ENCODE data around the gene FBXW10B.

The FBXW10B gene

GRCh38 chr17:15649861-15650421, 30.4 kb upstream of the FBXW10B start:
- TF ChIP-seq EP300 (IDR thresholded peaks at IDR 0.05; ENCODE audit: borderline replicate concordance) (peak; percentile 74), TCF12 (IDR thresholded peaks at IDR 0.05; ENCODE audit: low read depth) (peak; percentile 79), NFIC (IDR thresholded peaks at IDR 0.05) (peak; percentile 79), MAX (IDR thresholded peaks at IDR 0.05) (peak; percentile 72; the same call in 1 of the 2 replicates), FOXM1 (IDR thresholded peaks at IDR 0.05; ENCODE audit: borderline replicate concordance, low read depth) (peak; percentile 68; the same call in 1 of the 2 replicates), CEBPB (IDR thresholded peaks at IDR 0.05) (0 out of 2 replicates have a peak, but pooled peaks have one; percentile 28), CREB1 (IDR thresholded peaks at IDR 0.05; ENCODE audit: low read depth) (no peak), YY1 (IDR thresholded peaks at IDR 0.05; ENCODE audit: low read depth) (no peak), ZBTB7A (IDR thresholded peaks at IDR 0.05; ENCODE audit: low read depth) (peak; percentile 70; the same call in 1 of the 2 replicates), TEAD4 (IDR thresholded peaks at IDR 0.05) (0 out of 2 replicates have a peak, but pooled peaks have one; percentile 44), RAD21 (IDR thresholded peaks at IDR 0.05; ENCODE audit: low read depth) (no peak), EGR1 (IDR thresholded peaks at IDR 0.05) (no peak), TAF1 (IDR thresholded peaks at IDR 0.05; ENCODE audit: low read depth) (no peak)
- TF ChIP-seq, protein P1, sequence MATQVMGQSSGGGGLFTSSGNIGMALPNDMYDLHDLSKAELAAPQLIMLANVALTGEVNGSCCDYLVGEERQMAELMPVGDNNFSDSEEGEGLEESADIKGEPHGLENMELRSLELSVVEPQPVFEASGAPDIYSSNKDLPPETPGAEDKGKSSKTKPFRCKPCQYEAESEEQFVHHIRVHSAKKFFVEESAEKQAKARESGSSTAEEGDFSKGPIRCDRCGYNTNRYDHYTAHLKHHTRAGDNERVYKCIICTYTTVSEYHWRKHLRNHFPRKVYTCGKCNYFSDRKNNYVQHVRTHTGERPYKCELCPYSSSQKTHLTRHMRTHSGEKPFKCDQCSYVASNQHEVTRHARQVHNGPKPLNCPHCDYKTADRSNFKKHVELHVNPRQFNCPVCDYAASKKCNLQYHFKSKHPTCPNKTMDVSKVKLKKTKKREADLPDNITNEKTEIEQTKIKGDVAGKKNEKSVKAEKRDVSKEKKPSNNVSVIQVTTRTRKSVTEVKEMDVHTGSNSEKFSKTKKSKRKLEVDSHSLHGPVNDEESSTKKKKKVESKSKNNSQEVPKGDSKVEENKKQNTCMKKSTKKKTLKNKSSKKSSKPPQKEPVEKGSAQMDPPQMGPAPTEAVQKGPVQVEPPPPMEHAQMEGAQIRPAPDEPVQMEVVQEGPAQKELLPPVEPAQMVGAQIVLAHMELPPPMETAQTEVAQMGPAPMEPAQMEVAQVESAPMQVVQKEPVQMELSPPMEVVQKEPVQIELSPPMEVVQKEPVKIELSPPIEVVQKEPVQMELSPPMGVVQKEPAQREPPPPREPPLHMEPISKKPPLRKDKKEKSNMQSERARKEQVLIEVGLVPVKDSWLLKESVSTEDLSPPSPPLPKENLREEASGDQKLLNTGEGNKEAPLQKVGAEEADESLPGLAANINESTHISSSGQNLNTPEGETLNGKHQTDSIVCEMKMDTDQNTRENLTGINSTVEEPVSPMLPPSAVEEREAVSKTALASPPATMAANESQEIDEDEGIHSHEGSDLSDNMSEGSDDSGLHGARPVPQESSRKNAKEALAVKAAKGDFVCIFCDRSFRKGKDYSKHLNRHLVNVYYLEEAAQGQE (IDR thresholded peaks at IDR 0.05; ENCODE audit: low read depth): no peak
- TF ChIP-seq, protein P2, sequence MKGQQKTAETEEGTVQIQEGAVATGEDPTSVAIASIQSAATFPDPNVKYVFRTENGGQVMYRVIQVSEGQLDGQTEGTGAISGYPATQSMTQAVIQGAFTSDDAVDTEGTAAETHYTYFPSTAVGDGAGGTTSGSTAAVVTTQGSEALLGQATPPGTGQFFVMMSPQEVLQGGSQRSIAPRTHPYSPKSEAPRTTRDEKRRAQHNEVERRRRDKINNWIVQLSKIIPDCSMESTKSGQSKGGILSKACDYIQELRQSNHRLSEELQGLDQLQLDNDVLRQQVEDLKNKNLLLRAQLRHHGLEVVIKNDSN (IDR thresholded peaks at IDR 0.05): no peak

- TF ChIP-seq TAF1 (IDR thresholded peaks at IDR 0.05; ENCODE audit: low read depth) (no peak), ZBTB7A (IDR thresholded peaks at IDR 0.05; ENCODE audit: low read depth) (no peak), EGR1 (IDR thresholded peaks at IDR 0.05) (no peak), EP300 (IDR thresholded peaks at IDR 0.05; ENCODE audit: borderline replicate concordance) (no peak), YY1 (IDR thresholded peaks at IDR 0.05; ENCODE audit: low read depth) (no peak), NFIC (IDR thresholded peaks at IDR 0.05) (no peak), TCF12 (IDR thresholded peaks at IDR 0.05; ENCODE audit: low read depth) (no peak), RAD21 (IDR thresholded peaks at IDR 0.05; ENCODE audit: low read depth) (no peak), MAX (IDR thresholded peaks at IDR 0.05) (no peak), TEAD4 (IDR thresholded peaks at IDR 0.05) (no peak), FOXM1 (IDR thresholded peaks at IDR 0.05; ENCODE audit: borderline replicate concordance, low read depth) (no peak), CREB1 (IDR thresholded peaks at IDR 0.05; ENCODE audit: low read depth) (no peak), CEBPB (IDR thresholded peaks at IDR 0.05) (no peak)
- TF ChIP-seq, protein P1 (IDR thresholded peaks at IDR 0.05; ENCODE audit: low read depth): no peak
- TF ChIP-seq, protein P2 (IDR thresholded peaks at IDR 0.05): no peak
These were observed 28.9 kb upstream of the FBXW10B start for GRCh38 chr17:15648386-15648785.

DNA sequence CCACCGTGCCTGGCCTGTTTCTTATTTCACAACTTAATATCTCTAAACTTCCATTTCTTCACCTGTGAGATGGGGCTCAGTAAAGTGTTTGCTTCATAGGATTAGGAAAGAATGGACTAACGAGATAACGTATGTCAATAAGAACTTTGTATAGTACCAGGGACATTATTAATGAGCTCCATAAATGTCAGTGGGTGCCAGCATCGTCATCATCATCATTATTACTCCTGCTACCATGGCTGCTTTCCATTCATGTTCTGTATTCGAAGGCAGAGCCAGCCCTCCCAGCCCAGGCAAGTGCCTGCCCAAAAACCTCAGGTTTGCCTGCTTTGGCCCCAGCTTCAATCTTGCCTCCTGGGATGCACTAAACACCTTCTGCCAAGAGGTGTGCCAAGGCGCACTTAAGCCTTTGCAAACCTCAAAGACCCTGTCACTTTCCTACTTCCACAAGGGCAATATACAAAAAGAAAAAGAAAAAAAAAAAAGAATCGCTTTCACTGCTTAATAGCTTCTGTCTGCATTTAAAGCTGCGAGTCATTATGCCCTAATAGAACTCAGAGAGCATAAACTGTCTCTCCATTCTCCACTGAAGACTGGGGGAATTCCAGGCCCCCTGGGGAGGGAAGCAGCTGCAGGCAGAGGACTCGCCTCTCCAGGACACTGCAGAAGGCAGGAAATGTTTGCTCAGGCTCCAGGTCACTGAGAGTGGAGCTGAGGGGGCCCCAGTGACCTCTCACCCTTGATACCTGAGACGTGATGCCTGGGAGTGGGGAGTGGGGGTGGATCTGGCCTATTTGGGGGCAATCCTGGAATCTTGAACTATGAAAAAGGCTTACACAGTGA, 25.8 kb upstream of the FBXW10B start:
- TF ChIP-seq NFIC (IDR thresholded peaks at IDR 0.05): 0 out of 2 replicates have a peak, but pooled peaks have one; percentile 15
- TF ChIP-seq TEAD4 (IDR thresholded peaks at IDR 0.05): peak; percentile 74
- TF ChIP-seq EP300 (IDR thresholded peaks at IDR 0.05; ENCODE audit: borderline replicate concordance): 0 out of 2 replicates have a peak, but pooled peaks have one; percentile 54
